ENCODE results near the gene AVPR1A. TPM values are rescaled to one million over a fixed set of nuclear protein-coding genes. Genes with fewer than 3 reads are reported as not detected.

The AVPR1A gene
- total and polyA plus RNA-seq, 7 donors, result 0.64 to 1.7 (median 1.5) TPM

DNA sequence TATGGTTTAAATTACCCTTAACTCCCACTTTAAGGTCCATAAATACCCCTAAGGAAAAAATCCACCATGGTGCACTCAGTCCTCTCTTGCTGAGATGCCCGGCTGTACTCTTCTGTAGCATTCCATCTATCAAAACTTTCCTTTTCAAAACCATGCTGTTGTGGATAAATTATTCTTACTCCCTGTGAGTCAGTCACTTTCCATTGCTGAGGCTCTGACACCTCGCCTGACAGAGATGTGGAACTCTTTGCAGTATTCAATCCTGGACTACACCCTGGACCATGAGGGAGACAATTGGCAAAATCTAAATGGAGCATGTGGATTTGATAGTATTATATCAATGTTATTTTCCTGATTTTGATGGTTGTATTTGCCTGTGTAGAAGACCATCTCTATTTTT is 49.1 kb downstream of the AVPR1A start:
- no peak overlapping the region for H3K4me3 ChIP-seq
- H3K9me3 ChIP-seq, result no peaks in the 10 kb centered on the region
- DNase-seq (no peak), ATAC-seq (no peak)
- no peak overlapping the region for H3K27ac ChIP-seq
- 71 to 74% (median 74%) methylated on average over 2 of the region's 2 CpGs for WGBS, 3 donors
- no peaks in the 10 kb centered on the region for H3K27me3 ChIP-seq (ENCODE audit: insufficient read depth in 3 of 3, low read length in 2 of 3)
- H3K4me1 ChIP-seq, result no peaks in the 10 kb centered on the region
- no peaks in the 10 kb centered on the region for H3K36me3 ChIP-seq (ENCODE audit: insufficient read depth in 1 of 2, low read depth in 1 of 2)
- TF ChIP-seq, protein P1, sequence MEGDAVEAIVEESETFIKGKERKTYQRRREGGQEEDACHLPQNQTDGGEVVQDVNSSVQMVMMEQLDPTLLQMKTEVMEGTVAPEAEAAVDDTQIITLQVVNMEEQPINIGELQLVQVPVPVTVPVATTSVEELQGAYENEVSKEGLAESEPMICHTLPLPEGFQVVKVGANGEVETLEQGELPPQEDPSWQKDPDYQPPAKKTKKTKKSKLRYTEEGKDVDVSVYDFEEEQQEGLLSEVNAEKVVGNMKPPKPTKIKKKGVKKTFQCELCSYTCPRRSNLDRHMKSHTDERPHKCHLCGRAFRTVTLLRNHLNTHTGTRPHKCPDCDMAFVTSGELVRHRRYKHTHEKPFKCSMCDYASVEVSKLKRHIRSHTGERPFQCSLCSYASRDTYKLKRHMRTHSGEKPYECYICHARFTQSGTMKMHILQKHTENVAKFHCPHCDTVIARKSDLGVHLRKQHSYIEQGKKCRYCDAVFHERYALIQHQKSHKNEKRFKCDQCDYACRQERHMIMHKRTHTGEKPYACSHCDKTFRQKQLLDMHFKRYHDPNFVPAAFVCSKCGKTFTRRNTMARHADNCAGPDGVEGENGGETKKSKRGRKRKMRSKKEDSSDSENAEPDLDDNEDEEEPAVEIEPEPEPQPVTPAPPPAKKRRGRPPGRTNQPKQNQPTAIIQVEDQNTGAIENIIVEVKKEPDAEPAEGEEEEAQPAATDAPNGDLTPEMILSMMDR (IDR thresholded peaks at IDR 0.05), result no peak
- intact Hi-C loops (cut with DNase I), result loop anchor here (10.0 kb wide), 1 partner anchor 703 kb away; no protein-coding TSS in a partner anchor

DNA sequence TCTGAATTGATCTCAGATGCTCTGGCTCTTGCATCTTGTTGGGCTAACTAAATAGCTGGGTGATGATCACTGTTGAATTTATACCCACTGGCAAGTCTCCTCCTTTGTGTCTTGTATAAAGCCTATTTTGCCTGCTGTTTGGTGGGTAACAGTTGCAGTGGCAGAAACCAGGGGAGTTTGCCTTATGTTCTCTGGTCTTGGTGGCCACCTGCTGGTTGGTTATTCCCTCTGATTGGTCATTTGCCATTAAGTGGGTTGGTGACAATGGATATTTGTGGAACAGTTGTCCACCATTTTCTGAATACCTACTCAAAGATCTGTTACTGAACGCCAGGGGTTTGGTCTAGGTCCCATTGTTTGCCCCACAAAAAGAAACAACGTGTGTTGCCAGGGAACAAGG is 52.1 kb downstream of the AVPR1A start:
- intact Hi-C loops (cut with DNase I), result no loop called here
- no peak for DNase-seq
- no peaks in the 10 kb centered on the region for H3K36me3 ChIP-seq (ENCODE audit: insufficient read depth in 1 of 2, low read depth in 1 of 2)
- no peaks in the 10 kb centered on the region for H3K27me3 ChIP-seq (ENCODE audit: insufficient read depth in 3 of 3, low read length in 2 of 3)
- WGBS, 3 donors, result 48 to 67% (median 54%) methylated on average over 2 of the region's 2 CpGs
- TF ChIP-seq, protein P1 (IDR thresholded peaks at IDR 0.05), result no peak
- no peak overlapping the region for H3K27ac ChIP-seq
- no peak for ATAC-seq
- no peaks in the 10 kb centered on the region for H3K9me3 ChIP-seq
- H3K4me1 ChIP-seq, result no peaks in the 10 kb centered on the region
- no peak overlapping the region for H3K4me3 ChIP-seq

DNA sequence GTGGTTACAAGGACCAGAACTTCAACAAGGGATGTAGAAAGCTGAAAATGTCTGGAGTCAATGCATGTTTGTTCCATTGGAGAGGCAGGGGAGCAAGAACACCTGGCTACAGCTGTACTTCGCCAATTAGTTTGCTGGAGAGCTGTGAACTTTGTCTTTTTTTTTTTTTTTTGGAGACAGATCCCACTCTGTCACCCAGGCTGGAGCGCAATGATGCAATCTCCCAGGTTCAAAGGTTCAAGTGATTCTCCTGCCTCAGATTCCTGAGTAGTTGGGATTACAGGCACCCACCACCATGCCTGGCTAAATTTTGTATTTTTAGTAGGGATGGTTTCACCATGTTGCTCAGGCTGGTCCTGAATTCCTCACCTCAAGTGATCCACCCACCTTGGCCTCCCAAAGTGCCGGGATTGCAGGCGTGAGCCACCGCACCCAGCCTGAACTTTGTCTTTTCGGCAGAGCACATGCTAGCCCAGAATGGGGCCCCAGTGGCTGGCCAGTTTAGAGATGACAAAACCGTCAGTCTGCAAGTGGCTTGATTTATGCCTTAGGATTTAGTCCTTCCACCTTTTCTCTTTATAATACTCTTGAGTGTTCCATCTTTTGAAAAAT is 55.5 kb downstream of the AVPR1A start:
- no peaks in the 10 kb centered on the region for H3K36me3 ChIP-seq (ENCODE audit: insufficient read depth in 1 of 2, low read depth in 1 of 2)
- intact Hi-C loops (cut with DNase I), result no loop called here
- TF ChIP-seq, protein P1 (IDR thresholded peaks at IDR 0.05), result no peak
- DNase-seq (no peak), ATAC-seq (no peak)
- H3K27ac ChIP-seq, result no peak overlapping the region
- 87 to 89% (median 87%) methylated on average over 7 of the region's 7 CpGs for WGBS, 3 donors
- no peak overlapping the region for H3K4me3 ChIP-seq
- no peaks in the 10 kb centered on the region for H3K4me1 ChIP-seq
- H3K9me3 ChIP-seq, result no peaks in the 10 kb centered on the region
- no peaks in the 10 kb centered on the region for H3K27me3 ChIP-seq (ENCODE audit: insufficient read depth in 3 of 3, low read length in 2 of 3)

DNA sequence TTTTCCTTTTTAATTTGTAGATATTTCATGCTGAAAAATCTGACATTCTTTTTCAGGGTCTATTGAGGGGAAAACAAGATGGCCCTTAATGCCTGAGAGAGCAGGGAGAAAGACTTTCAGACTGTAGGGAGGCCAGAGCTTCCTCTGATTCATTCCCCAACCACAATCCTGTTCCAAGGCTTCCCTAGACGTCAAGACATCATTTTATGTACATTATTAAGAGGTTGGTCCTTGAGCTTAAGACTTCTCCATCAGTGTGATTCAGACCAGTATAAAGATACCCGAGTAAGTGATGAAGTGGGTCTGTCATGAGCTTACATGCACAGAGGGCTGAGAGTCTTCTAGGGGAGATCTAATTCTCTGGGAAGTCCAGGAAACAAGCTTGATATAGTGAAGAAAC is 57.3 kb downstream of the AVPR1A start:
- Histone ChIP-seq H3K27ac (no peak overlapping the region), H3K4me3 (no peak overlapping the region), H3K27me3 (ENCODE audit: insufficient read depth in 3 of 3, low read length in 2 of 3) (no peaks in the 10 kb centered on the region), H3K4me1 (no peaks in the 10 kb centered on the region), H3K9me3 (no peaks in the 10 kb centered on the region), H3K36me3 (ENCODE audit: insufficient read depth in 1 of 2, low read depth in 1 of 2) (no peaks in the 10 kb centered on the region)
- ATAC-seq (no peak), DNase-seq (no peak)
- intact Hi-C loops (cut with DNase I), result no loop called here
- TF ChIP-seq, protein P1 (IDR thresholded peaks at IDR 0.05), result no peak
- 58 to 66% (median 61%) methylated on average over 2 of the region's 2 CpGs for WGBS, 3 donors

DNA sequence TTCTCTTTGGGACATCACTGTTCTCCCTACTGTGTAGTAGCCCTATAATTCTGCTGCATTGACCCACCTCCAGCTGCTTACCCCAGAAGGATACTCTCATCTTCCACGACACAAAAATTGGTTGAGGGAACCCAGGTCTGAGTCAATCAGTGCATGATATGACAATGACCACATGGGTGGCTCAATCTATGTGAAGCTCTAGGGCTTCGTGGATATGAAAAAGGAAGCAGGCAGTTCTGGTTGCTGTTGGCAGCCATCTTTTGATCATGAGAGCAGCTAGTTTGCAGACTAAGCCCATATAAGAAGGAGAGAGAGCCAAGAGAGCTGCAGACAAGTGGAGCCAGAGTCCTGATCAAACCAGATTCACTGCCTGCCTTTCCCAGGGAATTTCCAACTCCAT is 57.9 kb downstream of the AVPR1A start:
- intact Hi-C loops (cut with DNase I), result no loop called here
- Histone ChIP-seq H3K4me3 (no peak overlapping the region), H3K9me3 (no peaks in the 10 kb centered on the region), H3K27ac (no peak overlapping the region), H3K4me1 (no peaks in the 10 kb centered on the region), H3K27me3 (ENCODE audit: insufficient read depth in 3 of 3, low read length in 2 of 3) (no peaks in the 10 kb centered on the region), H3K36me3 (ENCODE audit: insufficient read depth in 1 of 2, low read depth in 1 of 2) (no peaks in the 10 kb centered on the region)
- TF ChIP-seq, protein P1 (IDR thresholded peaks at IDR 0.05), result no peak
- WGBS, 3 donors, result 74 to 83% (median 74%) methylated on average over 2 of the region's 2 CpGs
- ATAC-seq (no peak), DNase-seq (no peak)
